GM12878 (cell line): ENCODE measurements around the gene TMEM40. TPM values are rescaled to one million over a fixed set of nuclear protein-coding genes. Genes with fewer than 3 reads are reported as not detected.

Experiments
- ATAC-seq: fragments of 200-7000 bp; cut with Tn5 transposase; 3 replicates; pipeline ENCODE4 v1.9.1; 2020; ENCODE audit warnings: mild to moderate bottlenecking, moderate library complexity
- BruUV-seq: library from RNA; stranded (reverse); fragments of 400-500 nt; replicated peaks from 2 replicates; lab custom pipeline; 2021; lab: Mats Ljungman, UMichigan
- CTCF ChIA-PET: fragments of 300-600 bp; sonication (Branson Sonifier 250); formaldehyde crosslinking; extraction: SDS; loops from one replicate; lab custom pipeline; 2021; ENCODE audit warnings: inconsistent platforms; lab: Yijun Ruan, JAX
- POLR2A ChIA-PET: fragments of 350-600 bp; formaldehyde crosslinking; extraction: SDS; loops from one replicate; lab custom pipeline; 2021; ENCODE audit warnings: inconsistent platforms; lab: Charles Lee
- RAD21 ChIA-PET: fragments of 300-600 bp; sonication (Branson Sonifier 250); formaldehyde crosslinking; loops from one replicate; lab custom pipeline; 2023; ENCODE audit warnings: antibody characterized with exemption; ENCODE audit not compliant: unreplicated experiment; lab: Charles Lee
- SMC1A ChIA-PET: fragments of 300-600 bp; sonication (Branson Sonifier 250); formaldehyde crosslinking; loops from one replicate; lab custom pipeline; 2023; ENCODE audit not compliant: unreplicated experiment, uncharacterized antibody; lab: Charles Lee
- DNase-seq: peaks from one replicate; pipeline ENCODE4 v3.0.0-alpha.2; 2011; ENCODE audit warnings: low read depth, low spot score
- FAIRE-seq: peaks from 3 replicates; lab custom pipeline; 2011; peaks lifted over from hg19 to GRCh38; lab: Jason Lieb, UNC
- H2AFZ ChIP-seq: 2 replicates; pipeline ENCODE4 v1.6.0; 2011; ENCODE audit warnings: low read depth, low read length, control low read depth; ENCODE audit not compliant: control insufficient read depth
- H3K27ac ChIP-seq: 2 replicates; pipeline ENCODE4 v1.5.1; 2011; ENCODE audit warnings: control low read depth; ENCODE audit not compliant: control insufficient read depth, insufficient read depth
- H3K27me3 ChIP-seq, 2 experiments: replicated peaks in 1 of 2; 2 replicates each; pipeline versions ENCODE4 v1.6.0 to v1.6.1; 2011; ENCODE audit warnings: low read length in 1 of 2; ENCODE audit not compliant: control insufficient read depth in 2 of 2, insufficient read depth in 2 of 2
- H3K36me3 ChIP-seq, 2 experiments: 2 replicates each; pipeline ENCODE4 v1.5.1; 2011; ENCODE audit warnings: low read length in 1 of 2; ENCODE audit not compliant: control insufficient read depth in 2 of 2, insufficient read depth in 2 of 2
- H3K4me1 ChIP-seq: 2 replicates; pipeline ENCODE4 v1.6.1; 2011; ENCODE audit warnings: mild to moderate bottlenecking, low read length, moderate library complexity, mixed read lengths; ENCODE audit not compliant: control insufficient read depth, insufficient read depth
- H3K4me2 ChIP-seq: 2 replicates; pipeline ENCODE4 v1.6.0; 2011; ENCODE audit warnings: control low read depth; ENCODE audit not compliant: control insufficient read depth, insufficient read depth
- H3K4me3 ChIP-seq: fragments of 200-600 bp; sonication (generic); 2 replicates; pipeline ENCODE4 v1.5.1; 2016
- H3K79me2 ChIP-seq: 2 replicates; pipeline ENCODE4 v1.6.0; 2011; ENCODE audit warnings: low read length; ENCODE audit not compliant: control insufficient read depth, insufficient read depth
- H3K9ac ChIP-seq: 2 replicates; pipeline ENCODE4 v1.8.0; 2011; ENCODE audit warnings: low read length, control low read depth, mixed read lengths; ENCODE audit not compliant: control insufficient read depth, insufficient read depth
- H3K9me3 ChIP-seq: replicated peaks from 3 replicates; pipeline ENCODE4 v1.5.1; 2011; ENCODE audit warnings: mild to moderate bottlenecking, low read length; ENCODE audit not compliant: control insufficient read depth, insufficient read depth
- H4K20me1 ChIP-seq: 2 replicates; pipeline ENCODE4 v1.6.0; 2011; ENCODE audit not compliant: control insufficient read depth, insufficient read depth
- DPF2 ChIP-seq: fragments of 450-650 bp; IDR thresholded peaks from 2 replicates; pipeline ENCODE4 v1.6.1; 2017; ENCODE audit warnings: mild to moderate bottlenecking
- IRF4 ChIP-seq: IDR thresholded peaks from 2 replicates; pipeline ENCODE4 v1.6.1; 2011; ENCODE audit warnings: low read depth, low read length
- JUNB ChIP-seq: IDR thresholded peaks from 2 replicates; pipeline ENCODE4 v1.6.1; 2016; ENCODE audit warnings: antibody characterized with exemption, mild to moderate bottlenecking
- JUND ChIP-seq: IDR thresholded peaks from 2 replicates; pipeline ENCODE4 v1.6.1; 2012; ENCODE audit warnings: low read depth, mild to moderate bottlenecking, low read length, improper control_type of control experiment, moderate library complexity
- KDM1A ChIP-seq: fragments of 200-600 bp; sonication (generic); IDR thresholded peaks from 2 replicates; pipeline ENCODE4 v1.6.1; 2016; ENCODE audit warnings: borderline replicate concordance
- MTA2 ChIP-seq: fragments of 450-650 bp; IDR thresholded peaks from 2 replicates; pipeline ENCODE4 v1.6.1; 2016; ENCODE audit warnings: low read depth, mild to moderate bottlenecking, moderate library complexity
- POLR2AphosphoS5 ChIP-seq: IDR thresholded peaks from 2 replicates; pipeline ENCODE4 v1.6.1; 2011; ENCODE audit warnings: mild to moderate bottlenecking, low read length, inconsistent platforms
- RBBP5 ChIP-seq: fragments of 200-600 bp; sonication (generic); conservative IDR thresholded peaks from 2 replicates; pipeline ENCODE4 v1.6.1; 2016
- SMARCA5 ChIP-seq: fragments of 450-650 bp; IDR thresholded peaks from 2 replicates; pipeline ENCODE4 v1.6.1; 2017; ENCODE audit warnings: mild to moderate bottlenecking
- STAT3 ChIP-seq: IDR thresholded peaks from 2 replicates; pipeline ENCODE4 v1.6.1; 2011; ENCODE audit warnings: low read depth, low read length, improper control_type of control experiment
- WRNIP1 ChIP-seq: IDR thresholded peaks from 2 replicates; pipeline ENCODE4 v1.6.1; 2011; ENCODE audit warnings: low read depth, low read length, improper control_type of control experiment, borderline replicate concordance
- ZNF217 ChIP-seq: fragments of 450-650 bp; IDR thresholded peaks from 2 replicates; pipeline ENCODE4 v1.6.1; 2017; ENCODE audit warnings: antibody characterized with exemption, mild to moderate bottlenecking
- ZNF687 ChIP-seq: fragments of 450-650 bp; IDR thresholded peaks from 2 replicates; pipeline ENCODE4 v1.6.1; 2017; ENCODE audit warnings: mild to moderate bottlenecking, moderate library complexity
- WGBS: methylation state at CpG from one replicate; pipeline ENCODE4 v1.1.6; 2016; ENCODE audit warnings: low lambda C conversion rate; ENCODE audit not compliant: insufficient replicate concordance, insufficient coverage; ENCODE audit errors: missing lambda C conversion rate; 5-methylcytosine and 5-hydroxymethylcytosine counted together
- in situ Hi-C: fragments of 300-500 bp; cut with MboI; formaldehyde crosslinking; loops from 9 replicates; pipeline ENCODE4 v1.14.3; 2018; ENCODE audit warnings: mixed read lengths
- intact Hi-C: fragments of 100-400 bp; cut with micrococcal nuclease; formaldehyde crosslinking; loops from one replicate; pipeline ENCODE4 v1.14.2; 2022; ENCODE audit not compliant: unreplicated experiment
- polyA plus RNA-seq, 11 experiments: library from polyadenylated mRNA; depleted of rRNA in 4 of 11; unstranded in 6 of 11; stranded (reverse) in 5 of 11; fragments of >200 nt; fragmentation: Nextera tagmentation in 4 of 11; fragmentation: Illumina TruSeq in 1 of 11; extraction: Ambion mirVana in 4 of 11; extraction: Trizol in 1 of 11; gene quantifications; 1 replicate in 1 of 11; 2 replicates in 10 of 11; pipeline versions ENCODE4 v1.2.1 to v1.2.3, GENCODE V29; 2011 to 2016; ENCODE audit warnings: inconsistent platforms in 2 of 11, missing spikeins in 2 of 11, low read depth in 1 of 11
- total RNA-seq, 4 experiments: library from RNA; depleted of rRNA in 3 of 4; stranded (reverse); fragments of >200 nt in 3 of 4; fragmentation: Illumina TruSeq in 1 of 4; extraction: Trizol in 1 of 4; gene quantifications; 2 replicates each; pipeline versions ENCODE4 v1.2.1 to v1.2.3, GENCODE V29; 2013 to 2021

The TMEM40 gene
- total and polyA plus RNA-seq, 10 of the 15 experiments (the other 5 are each of a cell fraction or from before 2014, with no cell fraction given) = 0.10 to 0.46 (median 0.27) TPM; not detected in 3

- Histone ChIP-seq H3K79me2 (no peaks in the 10 kb centered on the region), H3K4me1 (no peaks in the 10 kb centered on the region), H2AFZ (no peak overlapping the region), H3K9me3 (no peaks in the 10 kb centered on the region), H3K4me2 (no peak overlapping the region), H4K20me1 (no peaks in the 10 kb centered on the region; the same call in 1 of the 2 replicates), H3K27ac (no peak overlapping the region), H3K27me3 (no peaks in the 10 kb centered on the region; a peak in 1 of 4 replicates)
- ChIA-PET POLR2A (no interaction called here), RAD21 (no interaction called here)
- intact Hi-C loops = no loop called here
- BruUV-seq = no TSS peak
- ATAC-seq (no peak), FAIRE-seq (no peak), DNase-seq (no peak)
- TF ChIP-seq SMARCA5 = no peak
- TF ChIP-seq, all 136 proteins: peak for 0
- WGBS = 17% methylated on average over 6 of the region's 6 CpGs
- Histone ChIP-seq H3K9ac (no peak overlapping the region), H3K36me3 (no peaks in the 10 kb centered on the region), H3K4me3 (no peak overlapping the region)
- in situ Hi-C loops = loop anchor here (25.0 kb wide), 1 partner anchor 571 kb away; no protein-coding TSS in a partner anchor
- ChIA-PET CTCF (interaction anchor here (0.8 to 2.1 kb wide), 4 partner anchors 12 to 224 kb away, joined by 4 to 5 read pairs (median 4); partner anchors contain the start of gene TSEN2), SMC1A (interaction anchor here (0.6 to 2.7 kb wide), 3 partner anchors 11 to 97 kb away, joined by 3 to 10 read pairs (median 6); no protein-coding TSS in a partner anchor)
Observed at GRCh38 chr3:12708584-12709192, 50.4 kb downstream of the TMEM40 start.

- Histone ChIP-seq H3K4me2 (no peak overlapping the region), H2AFZ (no peak overlapping the region), H3K4me3 (no peak overlapping the region), H3K9me3 (no peaks in the 10 kb centered on the region), H3K79me2 (no peaks in the 10 kb centered on the region), H4K20me1 (no peaks in the 10 kb centered on the region; the same call in 1 of the 2 replicates), H3K9ac (no peak overlapping the region), H3K4me1 (no peaks in the 10 kb centered on the region), H3K36me3 (no peaks in the 10 kb centered on the region), H3K27me3 (no peaks in the 10 kb centered on the region; a peak in 1 of 4 replicates), H3K27ac (no peak overlapping the region)
- ChIA-PET SMC1A (interaction anchor here (1.1 to 2.7 kb wide), 2 partner anchors 12 to 45 kb away, joined by 3 to 10 read pairs; no protein-coding TSS in a partner anchor), CTCF (interaction anchor here (0.9 to 2.5 kb wide), 9 partner anchors 9 to 134 kb away, joined by 3 to 14 read pairs (median 5); partner anchors contain the start of genes RAF1 and RPL32), POLR2A (no interaction called here), RAD21 (interaction anchor here (1.1 kb wide), 1 partner anchor 57 kb away, joined by 3 read pairs; no protein-coding TSS in a partner anchor)
- BruUV-seq = no TSS peak
- ATAC-seq (no peak), FAIRE-seq (no peak), DNase-seq (no peak)
- in situ Hi-C loops (loop anchor here (25.0 kb wide), 1 partner anchor 570 kb away; no protein-coding TSS in a partner anchor), intact Hi-C loops (no loop called here)
- WGBS = 96% methylated on average over 2 of the region's 2 CpGs
- TF ChIP-seq IRF4 (no peak), ZNF217 (no peak), JUNB (no peak), DPF2 (no peak), MTA2 (no peak), STAT3 (no peak), ZNF687 (no peak), WRNIP1 (no peak), POLR2AphosphoS5 (no peak), JUND (no peak), RBBP5 (no peak), KDM1A (no peak)
Observed at GRCh38 chr3:12707449-12707848, 51.6 kb downstream of the TMEM40 start.
